H1 (cell line): ENCODE results near the gene CACNA2D3. TPM values are rescaled to one million over a fixed set of nuclear protein-coding genes. Genes with fewer than 3 reads are reported as not detected.

Experiments used
- CTCF ChIA-PET: fragments of 300-600 bp; sonication (Branson Sonifier 250); formaldehyde crosslinking; loops from one replicate; lab custom pipeline; 2021; ENCODE audit not compliant: partially characterized antibody; lab: Charles Lee
- POLR2A ChIA-PET: fragments of 300-600 bp; sonication (Branson Sonifier 250); formaldehyde crosslinking; loops from one replicate; lab custom pipeline; 2021; ENCODE audit warnings: inconsistent platforms; ENCODE audit not compliant: partially characterized antibody; lab: Charles Lee
- DNase-seq, 2 experiments: peaks; one replicate each; pipeline versions ENCODE4 v3.0.0 to v3.0.0-alpha.2; 2010 to 2022; ENCODE audit warnings: low spot score in 2 of 2, low read depth in 1 of 2, mixed read lengths in 1 of 2
- FAIRE-seq: peaks from 2 replicates; lab custom pipeline; 2011; peaks lifted over from hg19 to GRCh38; lab: Jason Lieb, UNC
- H2AFZ ChIP-seq: 2 replicates; pipeline ENCODE4 v1.8.1; 2012; ENCODE audit warnings: low read length, inconsistent platforms
- H2AK5ac ChIP-seq: 2 replicates; pipeline ENCODE4 v1.6.1; 2013; ENCODE audit warnings: low read depth, low read length
- H2BK120ac ChIP-seq: replicated peaks from 2 replicates; pipeline ENCODE3; 2013; ENCODE audit warnings: low read depth, low read length, inconsistent platforms
- H2BK12ac ChIP-seq: 2 replicates; pipeline ENCODE4 v1.6.1; 2013; ENCODE audit warnings: low read depth, low read length
- H2BK15ac ChIP-seq: 2 replicates; pipeline ENCODE4 v1.6.1; 2013; ENCODE audit warnings: low read length
- H2BK20ac ChIP-seq: 2 replicates; pipeline ENCODE4 v1.6.1; 2013; ENCODE audit warnings: low read length
- H2BK5ac ChIP-seq: 2 replicates; pipeline ENCODE4 v1.6.1; 2013; ENCODE audit warnings: low read depth, low read length
- H3K14ac ChIP-seq: 2 replicates; pipeline ENCODE4 v1.6.1; 2013; ENCODE audit warnings: inconsistent platforms; ENCODE audit not compliant: insufficient read length
- H3K18ac ChIP-seq: 2 replicates; pipeline ENCODE4 v1.6.1; 2013; ENCODE audit warnings: low read length; ENCODE audit errors: extremely low read depth
- H3K23ac ChIP-seq: 2 replicates; pipeline ENCODE4 v1.6.1; 2013; ENCODE audit warnings: inconsistent platforms; ENCODE audit not compliant: insufficient read length
- H3K23me2 ChIP-seq: 2 replicates; pipeline ENCODE4 v1.6.1; 2013; ENCODE audit warnings: low read depth, low read length
- H3K27ac ChIP-seq: 2 replicates; pipeline ENCODE4 v1.6.1; 2011; ENCODE audit warnings: low read depth, low read length, inconsistent platforms
- H3K27me3 ChIP-seq, 4 experiments: replicated peaks in 1 of 4; 1 replicate in 1 of 4; 2 replicates in 3 of 4; pipeline versions ENCODE4 v1.6.1 to v1.8.1; 2011 to 2013; ENCODE audit warnings: low read length in 3 of 4, mild to moderate bottlenecking in 3 of 4, inconsistent platforms in 2 of 4, mixed read lengths in 2 of 4, moderate library complexity in 1 of 4; ENCODE audit not compliant: control insufficient read depth in 3 of 4, insufficient read depth in 3 of 4; ENCODE audit errors: extremely low read depth in 1 of 4
- H3K36me3 ChIP-seq, 4 experiments: 2 replicates each; pipeline versions ENCODE4 v1.6.1 to v1.8.1; 2011 to 2013; ENCODE audit warnings: mild to moderate bottlenecking in 4 of 4, low read length in 3 of 4, moderate library complexity in 2 of 4, control low read depth in 1 of 4, inconsistent platforms in 1 of 4; ENCODE audit not compliant: insufficient read depth in 4 of 4, control insufficient read depth in 2 of 4
- H3K4ac ChIP-seq: replicated peaks from 2 replicates; pipeline ENCODE3; 2013; ENCODE audit warnings: low read length, low read depth, mixed read lengths, inconsistent platforms; ENCODE audit not compliant: insufficient read length
- H3K4me1 ChIP-seq, 4 experiments: replicated peaks in 1 of 4; 1 replicate in 1 of 4; 2 replicates in 3 of 4; pipeline versions ENCODE4 v1.6.1 to v1.8.1; 2011 to 2013; ENCODE audit warnings: low read length in 3 of 4, inconsistent platforms in 2 of 4, mixed read lengths in 1 of 4; ENCODE audit not compliant: insufficient read depth in 4 of 4, control insufficient read depth in 3 of 4
- H3K4me2 ChIP-seq, 2 experiments: 2 replicates each; pipeline versions ENCODE4 v1.6.1 to v1.8.1; 2011 to 2013; ENCODE audit warnings: low read depth in 2 of 2, low read length in 2 of 2, control low read depth in 1 of 2, inconsistent platforms in 1 of 2, mild to moderate bottlenecking in 1 of 2; ENCODE audit not compliant: insufficient read depth in 1 of 2
- H3K4me3 ChIP-seq, 4 experiments: fragments of 200-600, 300-600 bp in 1 of 4; sonication (generic), shearing (Covaris generic), sonication (Bioruptor Twin) in 1 of 4; 2 replicates each; pipeline versions ENCODE4 v1.5.1 to v1.8.1; 2011 to 2016; ENCODE audit warnings: low read length in 4 of 4, low read depth in 3 of 4, control low read depth in 2 of 4, inconsistent platforms in 2 of 4, mild to moderate bottlenecking in 2 of 4, mixed read lengths in 1 of 4, moderate library complexity in 1 of 4; ENCODE audit not compliant: insufficient read depth in 2 of 4; ENCODE audit errors: extremely low read depth in 1 of 4
- H3K56ac ChIP-seq: replicated peaks from 2 replicates; pipeline ENCODE3; 2013; ENCODE audit warnings: low read depth, mild to moderate bottlenecking, mixed read lengths, low read length, inconsistent platforms; ENCODE audit not compliant: insufficient read length
- H3K79me1 ChIP-seq: 2 replicates; pipeline ENCODE4 v1.6.1; 2013; ENCODE audit warnings: low read depth, low read length, control low read depth
- H3K79me2 ChIP-seq, 2 experiments: 2 replicates each; pipeline versions ENCODE4 v1.6.1 to v1.8.1; 2012 to 2013; ENCODE audit warnings: low read length in 2 of 2, mild to moderate bottlenecking in 2 of 2, inconsistent platforms in 1 of 2; ENCODE audit not compliant: insufficient read depth in 2 of 2, control insufficient read depth in 1 of 2
- H3K9ac ChIP-seq, 4 experiments: replicated peaks in 1 of 4; 1 replicate in 1 of 4; 2 replicates in 3 of 4; pipeline versions ENCODE4 v1.6.1 to v1.8.1; 2011 to 2013; ENCODE audit warnings: low read depth in 3 of 4, low read length in 3 of 4, control low read depth in 2 of 4, mild to moderate bottlenecking in 2 of 4, moderate library complexity in 2 of 4, inconsistent platforms in 1 of 4; ENCODE audit errors: extremely low read depth in 1 of 4
- H3K9me3 ChIP-seq, 2 experiments: 2 replicates each; pipeline versions ENCODE4 v1.6.1 to v1.8.1; 2012 to 2013; ENCODE audit warnings: mild to moderate bottlenecking in 2 of 2, moderate library complexity in 2 of 2, control low read depth in 1 of 2, inconsistent platforms in 1 of 2, low read depth in 1 of 2, low read length in 1 of 2, mixed read lengths in 1 of 2; ENCODE audit not compliant: insufficient read depth in 2 of 2
- H4K20me1 ChIP-seq, 2 experiments: replicated peaks in 1 of 2; 2 replicates each; pipeline versions ENCODE3 to v1.8.1; 2011 to 2013; ENCODE audit warnings: inconsistent platforms in 2 of 2, low read length in 2 of 2, mild to moderate bottlenecking in 1 of 2; ENCODE audit not compliant: insufficient read depth in 2 of 2, control insufficient read depth in 1 of 2
- H4K5ac ChIP-seq: 2 replicates; pipeline ENCODE4 v1.6.1; 2013; ENCODE audit warnings: low read length, low read depth, mixed read lengths, inconsistent platforms; ENCODE audit not compliant: insufficient read length
- H4K8ac ChIP-seq: 2 replicates; pipeline ENCODE4 v1.8.0; 2013; ENCODE audit warnings: mild to moderate bottlenecking, moderate library complexity, low read length, inconsistent platforms; ENCODE audit not compliant: insufficient read depth; ENCODE audit errors: extremely low read depth
- H4K91ac ChIP-seq: replicated peaks from 2 replicates; pipeline ENCODE3; 2013; ENCODE audit warnings: low read length, mixed read lengths, inconsistent platforms; ENCODE audit not compliant: insufficient read length
- CEBPB ChIP-seq: IDR thresholded peaks from 2 replicates; pipeline ENCODE4 v1.6.1; 2012; ENCODE audit warnings: low read depth, low read length
- CTCF ChIP-seq, 3 experiments: IDR thresholded peaks; 1 replicate in 2 of 3; 2 replicates in 1 of 3; pipeline versions ENCODE4 v1.5.1 to v1.6.1; 2011; ENCODE audit warnings: low read length in 3 of 3, mild to moderate bottlenecking in 3 of 3, inconsistent platforms in 2 of 3, low read depth in 1 of 3, moderate library complexity in 1 of 3; ENCODE audit not compliant: insufficient read depth in 1 of 3; ENCODE audit errors: control extremely low read depth in 1 of 3
- PHF8 ChIP-seq: fragments of 200-600 bp; sonication (generic); conservative IDR thresholded peaks from 2 replicates; pipeline ENCODE4 v1.7.1; 2012; ENCODE audit warnings: low read depth, mild to moderate bottlenecking, inconsistent platforms, low read length, moderate library complexity
- TBP ChIP-seq: IDR thresholded peaks from 2 replicates; pipeline ENCODE4 v1.6.1; 2011; ENCODE audit warnings: low read depth, low read length, improper control_type of control experiment
- WGBS, 2 experiments: shearing (Covaris generic) in 1 of 2; methylation state at CpG; one replicate each; pipeline versions ENCODE4 v1.1.6 to v1.1.7; 2013 to 2015; ENCODE audit warnings: low lambda C conversion rate in 2 of 2, mixed read lengths in 2 of 2, inconsistent platforms in 1 of 2, low coverage in 1 of 2, missing lambda C conversion rate in 1 of 2; ENCODE audit not compliant: insufficient replicate concordance in 2 of 2, insufficient coverage in 1 of 2, insufficient read length in 1 of 2; ENCODE audit errors: extremely low coverage in 1 of 2, missing lambda C conversion rate in 1 of 2; 5-methylcytosine and 5-hydroxymethylcytosine counted together
- polyA plus RNA-seq, 7 experiments: library from polyadenylated mRNA; depleted of rRNA in 3 of 7; stranded (reverse) in 5 of 7; unstranded in 2 of 7; fragments of >200 nt in 5 of 7; fragments of 200-250 nt in 2 of 7; gene quantifications; 1 replicate in 5 of 7; 2 replicates in 1 of 7; 4 replicates in 1 of 7; pipeline versions ENCODE4 v1.2.1 to v1.2.3, GENCODE V29; 2011 to 2013; ENCODE audit warnings: missing spikeins in 2 of 7, mixed read lengths in 2 of 7
- total RNA-seq: library from RNA; stranded (reverse); fragmentation: NEBNext Ultra II Directional; extraction: Animal tissue kit (Norgen Biotek cat#: 25700); gene quantifications from 2 replicates; pipeline ENCODE4 v1.2.1, GENCODE V29; 2021

Gene CACNA2D3
- total and polyA plus RNA-seq, 2 of the 8 experiments (the other 6 are each of a cell fraction or from before 2014, with no cell fraction given): 1.5 to 1.8 TPM

GRCh38 chr3:54347933-54348332 lies 225.6 kb downstream of the CACNA2D3 start:
- H4K91ac ChIP-seq: no peak overlapping the region
- no peak overlapping the region for H3K14ac ChIP-seq
- no peaks in the 10 kb centered on the region for H3K79me2 ChIP-seq
- H3K4ac ChIP-seq: no peak overlapping the region
- H4K8ac ChIP-seq: no peak overlapping the region
- no peak overlapping the region for H2AK5ac ChIP-seq
- H3K27me3 ChIP-seq: no peaks in the 10 kb centered on the region
- DNase-seq (no peak), FAIRE-seq (no peak)
- H3K23ac ChIP-seq: no peak overlapping the region
- H4K20me1 ChIP-seq: no peaks in the 10 kb centered on the region
- no peak overlapping the region for H2BK5ac ChIP-seq
- H4K5ac ChIP-seq: no peak overlapping the region
- H3K4me3 ChIP-seq: no peak overlapping the region
- H3K4me2 ChIP-seq: no peak overlapping the region
- 82% methylated on average over 2 of the region's 2 CpGs; no CpG with 5 or more reads in 1 of the 2 experiments for WGBS, 2 experiments
- no peak overlapping the region for H3K27ac ChIP-seq
- no peak overlapping the region for H2BK120ac ChIP-seq
- H2BK15ac ChIP-seq: no peak overlapping the region
- H3K36me3 ChIP-seq: no peaks in the 10 kb centered on the region
- POLR2A ChIA-PET: no interaction called here
- H3K18ac ChIP-seq: no peak overlapping the region
- H2AFZ ChIP-seq: no peak overlapping the region
- H3K9me3 ChIP-seq: no peaks in the 10 kb centered on the region
- no peak overlapping the region for H3K9ac ChIP-seq
- CTCF ChIA-PET: no interaction called here
- H3K79me1 ChIP-seq: no peaks in the 10 kb centered on the region
- H3K4me1 ChIP-seq: peaks cover 1 to 10% (median 4%) of the 10 kb centered on the region in 4 experiments; a peak in 4 of 7 replicates
- TF ChIP-seq CTCF (IDR thresholded peaks at IDR 0.05; ENCODE audit: control extremely low read depth in 1 of 3, insufficient read depth in 1 of 3, low read depth in 1 of 3, low read length in 3 of 3) (no peak), PHF8 (no peak), TBP (no peak), CEBPB (peak; percentile 62; the same call in 1 of the 2 replicates)
- H2BK20ac ChIP-seq: no peak overlapping the region
- H2BK12ac ChIP-seq: no peak overlapping the region
- H3K56ac ChIP-seq: no peak overlapping the region
- no peaks in the 10 kb centered on the region for H3K23me2 ChIP-seq
